GM19025 (cell line): ENCODE results near the gene C1orf185.
"Not testable (repeated sequence)": the region's sequence is repeated elsewhere in the genome, so short reads cannot be mapped to it uniquely, and the experiment has no call there.

ENCODE experiments used
- ATAC-seq: cut with Tn5 transposase; IDR thresholded peaks from one replicate; pipeline ENCODE4 v1.9.1; 2021; ENCODE audit warnings: mild to moderate bottlenecking, low read depth, moderate library complexity; ENCODE audit not compliant: unreplicated experiment

The C1orf185 gene

DNA sequence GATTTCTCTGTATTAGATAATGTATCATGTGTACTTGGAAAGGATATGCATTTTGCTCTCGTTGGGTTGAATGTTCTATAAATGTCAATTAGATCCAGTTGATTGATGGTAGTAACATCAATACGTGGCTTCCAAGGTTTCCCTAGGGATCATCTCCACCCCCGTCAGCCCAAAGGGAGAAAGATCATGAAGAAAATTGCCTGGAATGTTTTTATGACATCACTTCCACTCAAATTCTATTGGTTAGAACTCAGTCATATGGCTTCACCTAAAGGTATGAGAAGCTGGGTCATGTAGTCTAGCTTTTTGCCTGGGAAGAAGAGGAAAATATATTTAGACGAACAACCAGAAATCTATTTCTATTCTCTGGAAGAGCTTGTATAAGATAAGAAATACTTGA, at the start of gene C1orf185:
Gene C1orf185, plus strand, starts transcription at position 253 of the 400 bp plus-strand sequence. Its CDS starts 6 bp downstream, at position 259.
- ATAC-seq = no peak

GRCh38 chr1:51058858-51059257, 43.2 kb upstream of the C1orf185 start:
- no peak for ATAC-seq

- no peak for ATAC-seq
Observed at GRCh38 chr1:51061231-51061918, 40.7 kb upstream of the C1orf185 start.

DNA sequence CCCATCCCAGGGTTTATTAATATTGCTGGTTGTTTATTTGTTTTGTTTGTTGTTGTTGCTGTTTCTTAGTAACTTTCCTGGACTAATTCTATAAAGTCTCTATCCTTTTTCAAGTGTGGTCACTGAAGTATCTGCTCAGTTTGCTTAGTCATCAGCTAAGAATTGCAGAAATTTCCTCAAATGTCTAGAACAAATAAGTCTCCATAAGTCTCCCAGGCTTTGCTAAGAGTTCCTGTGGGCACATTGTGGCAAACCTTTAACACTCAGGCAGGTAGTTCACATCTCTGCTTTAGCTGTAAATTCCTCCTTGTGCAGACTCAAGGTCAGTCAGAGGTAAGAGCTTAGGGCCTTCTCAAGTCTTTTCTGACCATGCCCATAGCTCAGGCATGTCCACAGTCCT, 38.9 kb upstream of the C1orf185 start:
- no peak for ATAC-seq

GRCh38 chr1:51070011-51070410, 32.0 kb upstream of the C1orf185 start:
- ATAC-seq = no peak

DNA sequence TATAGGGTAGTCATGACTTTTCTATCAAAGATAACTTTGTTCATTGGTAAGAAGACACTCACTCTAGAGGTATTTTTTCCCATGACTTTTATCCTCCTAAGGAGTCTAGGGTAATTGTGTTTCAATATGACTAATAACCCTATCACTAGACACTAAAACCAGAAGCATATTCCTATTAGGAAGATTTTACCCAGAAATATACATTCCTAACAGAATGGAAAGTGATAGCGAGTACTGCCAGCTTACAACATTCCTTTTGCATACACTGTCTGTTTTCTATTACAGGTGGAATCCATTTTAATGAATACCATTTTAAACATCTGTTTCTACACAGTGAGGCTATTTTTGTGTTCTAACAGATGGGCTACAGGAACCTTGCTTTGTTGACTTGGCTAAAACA, 31.4 kb upstream of the C1orf185 start:
- ATAC-seq = no peak

DNA sequence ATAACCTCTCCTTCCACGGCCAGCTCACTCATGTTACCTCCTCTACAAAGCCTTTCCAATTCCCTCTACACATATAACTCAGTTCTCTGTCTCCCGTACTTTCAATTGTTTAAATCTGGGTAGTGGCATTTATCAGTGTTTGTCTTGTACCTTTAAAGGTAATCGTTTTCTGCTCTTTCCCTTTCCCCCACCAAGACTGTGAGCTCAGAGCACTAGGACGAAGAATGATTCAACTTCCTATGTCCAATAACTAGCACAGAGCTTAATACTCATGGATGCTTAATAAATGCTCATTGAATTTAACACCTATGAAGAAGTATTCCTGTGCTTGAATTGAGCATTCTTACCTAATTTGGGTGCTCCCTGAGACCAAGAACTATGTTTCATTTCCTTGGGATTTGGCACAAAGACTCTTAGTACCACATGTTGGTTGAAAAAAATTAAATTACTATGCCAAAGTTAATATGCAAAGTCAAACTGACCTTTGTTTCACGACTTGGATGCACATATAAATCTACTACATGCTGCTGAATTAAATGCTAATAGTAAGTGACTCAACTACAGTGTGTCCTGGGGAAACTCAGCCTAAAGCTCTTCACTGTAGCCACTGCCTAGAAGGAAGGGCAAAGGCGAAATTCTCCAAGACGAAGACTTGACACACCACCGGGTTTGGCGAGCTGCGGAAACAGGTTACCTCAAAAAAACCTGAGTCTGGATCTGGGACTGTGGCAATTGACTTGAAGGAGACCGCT, 30.6 kb upstream of the C1orf185 start:
- no peak for ATAC-seq

DNA sequence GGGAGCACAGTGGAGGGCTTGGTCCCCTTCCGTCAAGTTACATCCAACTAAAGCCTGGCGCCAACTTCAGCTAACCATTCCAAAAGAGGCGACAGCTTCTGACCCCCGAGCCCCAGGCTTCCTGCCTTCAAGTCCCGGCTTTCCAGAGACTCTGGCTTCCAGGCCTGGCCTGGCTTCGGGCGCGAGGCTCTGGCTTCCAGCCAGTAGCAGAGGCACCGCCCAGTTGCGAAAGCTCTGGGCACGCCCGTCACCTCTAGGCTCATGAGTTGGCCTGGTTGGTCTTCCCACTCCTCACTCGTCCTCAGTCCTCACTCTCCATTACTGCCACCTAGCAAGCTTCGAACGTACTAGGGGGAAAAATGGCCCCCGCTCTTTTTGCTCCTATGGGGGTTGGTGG, 30.0 kb upstream of the C1orf185 start:
- ATAC-seq = no peak

DNA sequence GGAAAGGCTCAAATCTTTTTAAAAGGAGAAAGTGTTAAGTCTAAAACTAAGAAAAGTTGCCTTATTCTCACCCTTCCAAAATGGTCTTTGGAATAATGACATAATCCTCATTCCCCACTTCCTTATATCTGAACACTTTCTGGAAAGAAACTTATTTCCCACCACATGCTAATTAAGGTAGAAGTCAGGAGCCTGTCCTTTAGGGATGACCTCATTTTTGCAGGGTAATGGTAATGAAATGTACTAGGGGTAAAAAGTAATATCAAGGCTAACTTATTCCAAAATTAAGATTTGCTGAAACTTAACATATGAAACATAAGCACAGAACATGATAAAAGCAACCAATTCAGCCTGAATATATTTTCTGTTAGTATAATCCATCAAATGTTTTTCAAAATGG, 29.4 kb upstream of the C1orf185 start:
- ATAC-seq = no peak

- no peak for ATAC-seq
Observed at GRCh38 chr1:51073456-51073855, 28.6 kb upstream of the C1orf185 start.

GRCh38 chr1:51086496-51087271, 15.3 kb upstream of the C1orf185 start:
- ATAC-seq = no peak

- no peak for ATAC-seq
Observed at GRCh38 chr1:51088474-51088873, 13.6 kb upstream of the C1orf185 start.

GRCh38 chr1:51093581-51093980, 8.4 kb upstream of the C1orf185 start:
- no peak for ATAC-seq

- no peak for ATAC-seq
Observed at GRCh38 chr1:51097171-51097570, 4.9 kb upstream of the C1orf185 start.

- no peak for ATAC-seq
Observed at GRCh38 chr1:51100264-51100880, 1.7 kb upstream of the C1orf185 start.

- ATAC-seq = no peak
Observed at GRCh38 chr1:51114137-51114536, 12.1 kb downstream of the C1orf185 start.

DNA sequence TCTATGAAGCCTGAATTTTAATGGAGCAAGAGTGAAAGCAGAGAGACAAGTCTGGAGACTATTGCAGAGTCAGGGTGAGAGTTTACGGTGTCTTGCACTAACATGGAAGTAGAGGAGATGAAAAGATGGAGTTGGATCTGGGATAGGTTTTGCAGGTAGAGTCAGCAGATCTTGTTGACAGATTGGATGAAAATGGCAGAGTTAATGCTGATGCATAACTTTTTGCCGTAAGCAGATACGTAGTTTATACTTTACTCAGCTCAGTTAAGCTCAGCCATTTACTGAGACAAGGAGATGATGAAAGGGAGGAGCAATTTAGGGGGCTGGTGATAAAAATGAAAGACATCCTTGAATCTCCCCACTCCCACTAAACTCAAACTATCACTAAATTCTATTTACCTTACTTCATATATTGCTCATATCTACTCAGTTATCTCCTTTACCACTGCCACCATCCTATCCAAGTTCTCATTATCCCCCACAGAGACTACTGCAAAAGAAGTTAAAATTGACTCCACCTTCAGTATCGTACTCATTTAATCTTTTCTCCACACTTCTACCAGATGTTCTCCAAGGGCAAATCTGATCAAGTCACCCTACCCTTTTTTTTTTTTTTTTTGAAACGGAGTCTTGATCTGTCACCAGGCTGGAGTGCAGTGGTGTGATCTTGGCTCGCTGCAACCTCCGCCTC, 13.8 kb downstream of the C1orf185 start:
- no peak for ATAC-seq

- no peak for ATAC-seq
Observed at GRCh38 chr1:51119331-51119730, 17.3 kb downstream of the C1orf185 start.

DNA sequence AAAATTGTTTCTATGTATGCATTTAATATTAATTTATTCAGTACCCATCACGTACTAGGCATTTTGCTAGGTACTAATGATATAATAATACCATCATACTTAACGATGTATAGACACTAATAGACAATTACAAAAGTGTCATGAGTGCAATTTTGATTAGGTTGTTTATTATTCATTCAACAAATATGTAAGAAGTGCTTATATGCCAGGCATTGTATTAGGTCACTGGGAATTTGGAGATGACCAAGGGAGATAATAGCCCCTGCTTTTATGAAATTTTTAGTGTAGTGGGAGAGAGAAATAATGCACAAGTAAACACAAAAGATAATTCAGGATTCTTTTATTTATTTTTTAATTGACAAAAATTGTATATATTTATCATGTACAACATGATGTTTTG, 18.6 kb downstream of the C1orf185 start:
- no peak for ATAC-seq

GRCh38 chr1:51127152-51127551, 25.1 kb downstream of the C1orf185 start:
- not testable (repeated sequence) for ATAC-seq
